GM18861 (cell line): ENCODE measurements around the gene TRIM31.
A peak's percentile ranks its signal among the peaks of the same experiment; 100 is the strongest.
"Not testable (repeated sequence)": the region's sequence is repeated elsewhere in the genome, so short reads cannot be mapped to it uniquely, and the experiment has no call there.

Experiments
- ATAC-seq: cut with Tn5 transposase; IDR thresholded peaks from one replicate; pipeline ENCODE4 v1.9.1; 2021; ENCODE audit not compliant: unreplicated experiment

TRIM31 gene

DNA sequence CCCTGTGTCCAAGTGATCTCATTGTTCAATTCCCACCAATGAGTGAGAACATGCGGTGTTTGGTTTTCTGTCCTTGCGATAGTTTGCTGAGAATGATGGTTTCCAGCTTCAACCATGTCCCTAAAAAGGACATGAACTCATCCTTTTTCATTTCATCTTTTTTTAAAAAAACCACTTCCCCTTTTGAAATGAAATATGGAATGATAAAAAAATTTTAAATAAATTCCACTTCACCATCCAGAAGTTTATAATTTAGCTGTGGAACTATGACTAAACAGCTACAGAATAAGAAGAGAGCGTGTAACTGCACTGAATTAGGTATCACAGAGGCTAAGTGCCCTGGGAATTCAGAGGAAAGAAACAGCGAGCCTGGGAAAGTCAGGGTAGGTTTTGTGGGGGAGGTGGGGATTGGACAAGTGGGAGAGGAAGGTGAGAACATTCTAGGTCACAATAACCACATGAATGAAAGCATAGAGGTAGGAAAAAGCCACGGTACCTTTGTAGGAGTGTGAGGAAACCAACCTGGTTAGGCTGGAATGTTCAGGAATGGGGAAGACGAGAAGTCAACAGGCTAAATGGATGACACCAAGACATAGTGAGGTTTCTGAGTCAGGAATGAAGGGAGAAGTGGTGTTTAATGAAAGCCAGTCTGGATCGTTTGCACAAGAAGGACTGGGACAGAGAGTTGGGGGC lies 37.1 kb upstream of the TRIM31 start:
- ATAC-seq = no peak

- ATAC-seq = no peak
Measured at GRCh38 chr6:30149234-30149633, 36.3 kb upstream of the TRIM31 start.

GRCh38 chr6:30147096-30147495 lies 34.2 kb upstream of the TRIM31 start:
- ATAC-seq = no peak

DNA sequence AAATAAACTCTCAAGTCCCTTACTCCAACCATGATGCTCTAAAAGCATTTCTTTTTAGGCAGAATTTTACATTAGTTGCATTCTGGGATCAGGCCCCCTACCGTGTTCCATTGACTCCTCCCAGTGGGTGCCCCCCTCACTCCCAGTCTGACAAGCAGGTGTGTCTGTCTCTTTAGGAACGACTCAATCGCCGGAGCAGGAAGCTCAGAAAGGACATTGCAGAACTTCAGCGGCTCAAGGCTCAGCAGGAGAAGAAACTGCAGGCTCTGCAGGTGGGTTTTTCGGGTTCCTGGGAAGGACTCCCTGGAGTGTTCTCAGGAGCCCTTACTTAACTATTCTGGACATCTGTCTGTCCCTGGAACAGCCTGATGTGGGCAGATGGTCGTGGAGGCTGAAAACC lies 32.9 kb upstream of the TRIM31 start:
- ATAC-seq = no peak

DNA sequence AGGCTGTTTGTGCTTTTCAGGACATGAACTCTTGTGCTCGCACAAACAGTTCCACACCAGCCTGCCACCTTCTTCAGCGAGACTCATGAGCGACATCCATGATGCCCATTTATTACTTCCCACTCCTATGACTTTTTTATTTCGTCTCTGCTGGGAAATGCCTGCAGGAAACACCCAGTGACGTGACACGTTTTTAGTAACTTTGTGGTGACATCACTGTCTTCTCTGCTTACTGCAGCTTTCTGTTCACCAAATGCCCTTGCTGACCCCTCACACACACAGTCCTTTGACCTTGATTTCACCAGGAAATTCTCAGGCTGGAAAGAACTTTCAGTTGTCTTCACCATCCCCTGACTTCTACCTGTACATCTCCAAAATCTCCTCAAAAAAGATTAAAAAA lies 31.9 kb upstream of the TRIM31 start:
- ATAC-seq = no peak

DNA sequence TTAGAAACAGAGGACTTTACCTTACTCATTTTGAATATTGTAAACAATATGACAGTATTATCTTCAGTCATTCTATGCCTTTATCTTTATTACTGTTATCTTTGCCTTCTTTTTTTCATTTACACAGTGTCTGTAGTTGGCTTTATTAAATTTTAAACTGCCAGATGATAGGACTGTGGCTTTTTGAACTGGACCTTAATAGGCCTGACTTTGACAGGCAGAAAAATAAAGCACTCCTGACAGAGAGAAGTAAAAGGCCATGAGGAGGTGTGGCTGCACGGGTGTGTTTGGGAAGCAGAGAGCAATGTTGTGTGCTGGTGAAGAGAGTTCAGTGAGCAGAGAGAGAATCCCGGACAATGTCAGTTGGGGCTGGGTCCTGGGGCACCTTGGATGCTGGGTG lies 30.9 kb upstream of the TRIM31 start:
- no peak for ATAC-seq

GRCh38 chr6:30142665-30143064 lies 29.8 kb upstream of the TRIM31 start:
- ATAC-seq = no peak

GRCh38 chr6:30140240-30140639 lies 27.4 kb upstream of the TRIM31 start:
- not testable (repeated sequence) for ATAC-seq

DNA sequence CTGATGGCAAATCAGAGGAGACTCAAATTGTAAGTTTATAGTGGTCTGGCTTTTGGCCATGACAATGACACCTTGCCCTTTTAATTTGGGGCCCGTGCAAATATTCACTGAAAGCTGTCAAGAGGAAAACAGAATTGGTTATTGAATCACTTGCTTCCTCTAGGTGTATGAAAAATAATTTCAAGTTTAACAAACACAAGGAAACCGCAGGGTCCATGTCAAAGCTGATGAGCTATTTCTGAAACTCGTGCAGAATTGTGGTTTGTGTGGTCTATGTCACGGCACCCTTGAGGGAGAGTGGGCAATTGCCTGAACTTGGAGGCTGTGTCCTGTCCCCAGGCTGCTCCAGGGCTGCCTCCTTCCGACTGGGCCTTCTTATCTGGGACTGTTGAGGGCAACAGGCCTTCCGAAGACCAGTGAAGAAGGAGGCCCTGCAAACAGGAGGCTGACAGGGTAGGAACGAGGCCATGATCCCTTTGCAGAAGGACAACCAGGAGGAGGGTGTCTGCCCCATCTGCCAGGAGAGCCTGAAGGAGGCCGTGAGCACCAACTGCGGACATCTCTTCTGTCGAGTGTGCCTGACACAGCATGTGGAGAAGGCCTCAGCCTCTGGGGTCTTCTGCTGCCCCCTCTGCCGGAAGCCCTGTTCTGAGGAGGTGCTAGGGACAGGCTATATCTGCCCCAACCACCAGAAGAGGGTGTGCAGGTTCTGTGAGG lies 23.8 kb upstream of the TRIM31 start:
- no peak for ATAC-seq

GRCh38 chr6:30135757-30136156 lies 22.9 kb upstream of the TRIM31 start, which contains the start of gene TRIM40:
TSS of gene TRIM40 (plus strand) at chr6:30136140. CDS start at chr6:30137037, 897 bp downstream.
- ATAC-seq = no peak

DNA sequence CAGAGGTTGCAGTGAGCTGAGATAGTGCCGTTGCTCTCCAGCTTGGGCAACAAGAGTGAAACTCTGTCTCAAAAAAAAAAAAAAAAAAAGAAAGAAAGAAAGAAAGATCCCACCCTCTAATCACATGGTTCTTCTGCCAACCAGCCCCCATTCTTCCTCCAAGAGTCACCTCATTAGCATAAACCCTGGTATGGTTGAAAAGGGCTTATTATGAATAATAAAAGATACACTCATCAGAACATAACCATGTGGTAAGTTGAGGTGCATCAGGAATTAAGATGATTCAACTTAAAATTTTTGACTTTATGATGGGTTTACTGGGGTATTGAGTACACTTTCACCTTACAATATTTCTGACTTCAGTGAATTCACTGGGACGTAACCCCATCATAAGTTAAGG lies 22.3 kb upstream of the TRIM31 start:
- no peak for ATAC-seq

- no peak for ATAC-seq
Measured at GRCh38 chr6:30131947-30132497, 19.1 kb upstream of the TRIM31 start.

DNA sequence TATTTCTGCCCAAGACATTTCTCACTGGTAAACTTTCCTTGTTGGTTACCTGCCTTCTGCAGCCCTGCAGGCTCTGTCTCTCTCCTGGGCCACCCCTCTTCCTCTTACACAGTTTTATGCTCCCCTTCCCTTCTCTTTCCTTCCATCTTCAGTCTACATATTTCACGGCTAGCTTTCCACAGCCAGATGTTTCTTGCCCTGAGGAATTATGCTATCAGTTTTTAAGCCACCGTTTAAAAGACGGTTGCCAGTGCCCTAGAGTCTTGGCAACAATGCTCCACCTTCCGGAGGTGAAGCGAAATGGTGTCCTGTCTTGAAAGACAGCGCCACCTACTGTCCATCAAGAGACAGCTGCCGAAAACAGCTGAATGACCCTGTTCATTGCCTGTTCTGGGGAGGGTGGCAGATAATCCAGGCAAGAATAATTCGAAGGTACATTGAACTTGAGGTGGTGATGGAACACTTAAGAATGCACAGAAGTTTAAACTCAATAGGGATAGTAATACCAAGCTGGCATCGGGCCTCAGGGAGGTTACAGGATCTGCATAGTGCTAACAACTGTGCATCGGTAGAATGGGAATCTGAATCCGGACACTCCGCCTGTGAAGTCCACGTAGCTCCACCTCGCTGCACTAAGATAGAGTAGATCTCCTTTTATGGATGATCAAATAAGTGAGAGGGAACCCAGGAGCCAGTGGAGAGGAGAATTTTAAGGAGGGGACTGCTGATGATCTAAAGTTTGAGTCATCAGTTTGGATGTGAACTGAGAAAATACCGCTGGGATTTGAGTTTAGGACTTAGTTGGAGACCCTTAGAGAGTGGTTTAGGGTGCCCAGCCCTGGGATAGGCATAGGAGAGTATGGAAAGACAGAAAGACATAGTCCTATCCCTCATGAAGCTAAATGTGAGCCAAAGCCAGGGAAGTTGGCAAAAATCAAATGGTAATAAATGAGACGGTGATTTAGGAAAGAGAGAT lies 18.3 kb upstream of the TRIM31 start:
- ATAC-seq = peak; percentile 69

DNA sequence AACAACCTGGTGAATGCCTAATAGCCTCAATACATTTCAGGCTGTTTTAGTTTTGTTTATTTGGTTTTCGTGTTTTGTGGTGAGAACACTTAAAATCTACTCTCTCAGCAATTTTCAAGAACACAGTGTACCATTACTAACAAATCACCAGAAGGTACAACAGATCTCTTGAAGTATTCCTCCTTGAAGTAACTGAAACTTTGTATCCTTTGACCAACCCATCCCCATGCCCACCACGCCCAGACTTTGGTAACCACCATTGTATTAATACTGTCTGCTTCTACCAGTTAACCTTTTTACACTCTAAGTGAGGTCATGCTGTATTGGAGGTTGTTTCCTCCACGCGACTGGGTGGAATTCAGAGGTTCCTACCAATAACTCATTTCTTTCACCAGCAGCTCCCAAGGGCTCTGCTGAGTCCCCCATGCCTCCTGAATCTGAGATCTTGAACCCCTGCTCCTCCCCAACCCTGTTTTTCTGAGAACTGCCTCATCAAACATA lies 17.3 kb upstream of the TRIM31 start:
- ATAC-seq = no peak

- ATAC-seq = no peak
Measured at GRCh38 chr6:30129265-30130178, 16.6 kb upstream of the TRIM31 start.

GRCh38 chr6:30127238-30128093 lies 14.6 kb upstream of the TRIM31 start:
- no peak for ATAC-seq

DNA sequence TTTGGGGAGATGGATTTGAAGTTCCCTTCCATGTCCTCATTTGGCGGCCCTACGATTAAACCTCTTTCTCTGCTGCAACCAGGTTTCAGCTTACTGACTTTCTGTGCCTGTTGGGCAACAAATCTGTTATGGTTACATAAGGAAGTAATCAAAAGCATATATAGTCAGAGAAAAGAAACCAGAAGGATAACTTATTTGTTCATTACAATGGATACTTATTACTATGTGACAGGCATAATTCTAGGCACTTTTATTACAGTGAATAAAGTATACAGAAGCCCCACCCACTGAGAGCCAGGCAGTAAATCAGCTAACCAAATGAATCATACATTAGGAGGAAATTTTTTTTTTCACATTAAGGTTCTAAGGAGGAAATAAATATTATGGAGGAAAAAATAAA lies 9.6 kb upstream of the TRIM31 start:
- no peak for ATAC-seq

DNA sequence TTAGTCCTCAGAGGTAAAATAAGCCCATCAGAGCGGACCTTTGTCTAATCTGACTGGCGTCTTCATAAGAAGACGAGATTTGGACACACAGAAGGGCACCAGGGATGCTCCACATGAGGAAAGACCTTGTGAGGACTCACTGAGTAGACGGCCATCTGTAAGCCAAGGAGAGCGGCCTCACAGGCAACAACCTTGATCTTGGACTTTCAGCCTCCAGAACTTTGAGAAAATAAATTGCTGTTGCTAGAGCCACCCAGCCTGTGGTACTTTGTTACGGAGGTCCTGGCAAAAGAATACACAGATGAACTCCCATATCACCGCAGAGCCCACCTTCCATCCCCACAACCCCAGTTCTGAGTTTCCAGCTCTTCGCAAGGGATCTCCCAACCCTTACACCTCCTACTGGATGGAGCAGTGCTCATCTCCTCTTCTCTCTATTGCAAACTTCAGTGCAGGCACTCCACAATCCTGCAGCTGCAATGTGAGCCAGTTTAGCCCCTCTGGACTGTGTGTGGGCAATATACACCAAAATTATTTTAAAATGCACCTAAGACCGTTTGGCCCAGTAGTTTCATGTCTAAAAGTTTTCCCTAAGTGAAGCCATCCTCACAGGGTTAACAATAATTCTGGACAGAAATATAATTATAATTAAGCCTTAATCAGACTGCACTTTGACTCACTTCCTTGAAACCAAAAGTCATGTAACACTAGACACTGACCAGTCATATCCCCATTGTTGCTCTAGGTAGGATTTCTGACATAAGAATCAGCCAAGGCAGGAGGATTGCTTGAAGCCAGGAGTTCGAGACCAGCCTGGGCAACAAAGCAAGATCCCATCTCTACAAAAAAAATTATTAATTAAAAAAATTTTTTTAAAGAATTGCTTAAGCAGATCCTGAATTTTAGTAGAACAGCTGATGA lies 8.8 kb upstream of the TRIM31 start:
- ATAC-seq = no peak
